H9 (cell line): Measurements from ENCODE around the gene ZBTB49. TPM values are rescaled to one million over a fixed set of nuclear protein-coding genes. Genes with fewer than 3 reads are reported as not detected.

Source experiments
- DNase-seq: peaks from one replicate; pipeline ENCODE4 v3.0.0-alpha.2; 2017
- H2AFZ ChIP-seq: one replicate; pipeline ENCODE4 v1.6.1; 2013; ENCODE audit warnings: mild to moderate bottlenecking, low read length, control low read depth, moderate library complexity
- H2AK5ac ChIP-seq: 2 replicates; pipeline ENCODE4 v1.6.1; 2013; ENCODE audit warnings: low read length, control low read depth, mixed read lengths; ENCODE audit not compliant: insufficient read length
- H2BK120ac ChIP-seq: one replicate; pipeline ENCODE4 v1.6.1; 2013; ENCODE audit warnings: low read depth, mild to moderate bottlenecking, low read length, control low read depth, inconsistent platforms; ENCODE audit not compliant: poor library complexity, severe bottlenecking
- H2BK12ac ChIP-seq: 2 replicates; pipeline ENCODE4 v1.6.1; 2013; ENCODE audit warnings: low read length, control low read depth, mixed read lengths, low read depth; ENCODE audit not compliant: insufficient read length
- H2BK15ac ChIP-seq: 2 replicates; pipeline ENCODE4 v1.6.1; 2013; ENCODE audit warnings: low read depth, low read length, control low read depth
- H2BK20ac ChIP-seq: one replicate; pipeline ENCODE4 v1.6.1; 2013; ENCODE audit warnings: low read depth, mild to moderate bottlenecking, low read length, control low read depth, inconsistent platforms; ENCODE audit not compliant: poor library complexity, severe bottlenecking
- H2BK5ac ChIP-seq: 2 replicates; pipeline ENCODE4 v1.6.1; 2013; ENCODE audit warnings: low read length, control low read depth, mixed read lengths; ENCODE audit not compliant: insufficient read length
- H3K14ac ChIP-seq: 2 replicates; pipeline ENCODE4 v1.6.1; 2013; ENCODE audit warnings: low read length, control low read depth; ENCODE audit not compliant: insufficient read depth
- H3K18ac ChIP-seq: 2 replicates; pipeline ENCODE4 v1.6.1; 2013; ENCODE audit warnings: low read depth, mild to moderate bottlenecking, mixed read lengths, low read length, control low read depth; ENCODE audit not compliant: insufficient read length
- H3K23ac ChIP-seq: 2 replicates; pipeline ENCODE4 v1.6.1; 2013; ENCODE audit warnings: low read length, control low read depth, mixed read lengths, low read depth; ENCODE audit not compliant: insufficient read length
- H3K23me2 ChIP-seq: 2 replicates; pipeline ENCODE4 v1.6.1; 2013; ENCODE audit warnings: low read depth, mild to moderate bottlenecking, mixed read lengths, low read length, control low read depth; ENCODE audit not compliant: insufficient read length, poor library complexity, severe bottlenecking
- H3K27ac ChIP-seq: 2 replicates; pipeline ENCODE4 v1.5.1; 2013; ENCODE audit warnings: low read length, control low read depth, mixed read lengths, low read depth; ENCODE audit not compliant: insufficient read length
- H3K27me3 ChIP-seq: 2 replicates; pipeline ENCODE4 v1.6.1; 2013; ENCODE audit warnings: low read length, control low read depth, inconsistent platforms; ENCODE audit not compliant: insufficient read depth
- H3K4ac ChIP-seq: 2 replicates; pipeline ENCODE4 v1.6.1; 2013; ENCODE audit warnings: low read depth, mild to moderate bottlenecking, control low read depth, inconsistent platforms, low read length, moderate library complexity
- H3K4me1 ChIP-seq: 2 replicates; pipeline ENCODE4 v1.6.1; 2013; ENCODE audit warnings: low read length, control low read depth, inconsistent platforms; ENCODE audit not compliant: insufficient read depth
- H3K4me2 ChIP-seq: 2 replicates; pipeline ENCODE4 v1.6.1; 2013; ENCODE audit warnings: low read length, control low read depth, mixed read lengths; ENCODE audit not compliant: insufficient read length, insufficient read depth
- H3K56ac ChIP-seq: 2 replicates; pipeline ENCODE4 v1.6.1; 2013; ENCODE audit warnings: low read depth, mild to moderate bottlenecking, mixed read lengths, low read length, control low read depth; ENCODE audit not compliant: insufficient read length
- H3K79me1 ChIP-seq: 2 replicates; pipeline ENCODE4 v1.6.1; 2013; ENCODE audit warnings: low read depth, mild to moderate bottlenecking, moderate library complexity, low read length, control low read depth, inconsistent platforms; ENCODE audit not compliant: insufficient read depth, poor library complexity, severe bottlenecking
- H3K79me2 ChIP-seq: 2 replicates; pipeline ENCODE4 v1.6.1; 2013; ENCODE audit warnings: low read length, control low read depth, inconsistent platforms; ENCODE audit not compliant: insufficient read depth
- H3K9ac ChIP-seq: 2 replicates; pipeline ENCODE4 v1.6.1; 2013; ENCODE audit warnings: low read length, control low read depth, mixed read lengths; ENCODE audit not compliant: insufficient read length; ENCODE audit errors: extremely low read depth
- H3K9me3 ChIP-seq: one replicate; pipeline ENCODE4 v1.6.1; 2013; ENCODE audit warnings: low read depth, low read length, inconsistent platforms; ENCODE audit not compliant: control insufficient read depth
- H3T11ph ChIP-seq: one replicate; pipeline ENCODE4 v1.6.1; 2013; ENCODE audit warnings: mild to moderate bottlenecking, low read length, control low read depth, inconsistent platforms
- H4K20me1 ChIP-seq: one replicate; pipeline ENCODE4 v1.6.1; 2013; ENCODE audit not compliant: control insufficient read depth, insufficient read length, insufficient read depth
- H4K5ac ChIP-seq: 2 replicates; pipeline ENCODE4 v1.6.1; 2013; ENCODE audit warnings: low read depth, mild to moderate bottlenecking, mixed read lengths, low read length, control low read depth; ENCODE audit not compliant: insufficient read length
- H4K8ac ChIP-seq: replicated peaks from 2 replicates; pipeline ENCODE4 v1.6.1; 2013; ENCODE audit warnings: low read length, control low read depth, mixed read lengths, low read depth; ENCODE audit not compliant: insufficient read length
- H4K91ac ChIP-seq: 2 replicates; pipeline ENCODE4 v1.6.1; 2013; ENCODE audit warnings: low read depth, mild to moderate bottlenecking, moderate library complexity, mixed read lengths, low read length, control low read depth; ENCODE audit not compliant: insufficient read length
- H3K27ac Mint-ChIP-seq, 3 experiments: 2 replicates in 2 of 3; 3 replicates in 1 of 3; pipeline ENCODE4 v1.8.0; 2020 to 2021; ENCODE audit warnings: mixed read lengths in 3 of 3, mild to moderate bottlenecking in 1 of 3, moderate library complexity in 1 of 3
- H3K27me3 Mint-ChIP-seq: 2 replicates; pipeline ENCODE4 v1.8.0; 2021; ENCODE audit warnings: low read depth, mild to moderate bottlenecking, moderate library complexity, mixed read lengths
- H3K36me3 Mint-ChIP-seq, 3 experiments: 2 replicates in 2 of 3; 3 replicates in 1 of 3; pipeline ENCODE4 v1.8.0; 2020 to 2021; ENCODE audit warnings: low read depth in 3 of 3, mixed read lengths in 3 of 3; ENCODE audit not compliant: insufficient read depth in 1 of 3
- H3K4me1 Mint-ChIP-seq, 2 experiments: 2 replicates each; pipeline ENCODE4 v1.8.0; 2020; ENCODE audit warnings: mixed read lengths in 2 of 2
- H3K4me3 Mint-ChIP-seq, 2 experiments: 2 replicates in 1 of 2; 3 replicates in 1 of 2; pipeline ENCODE4 v1.8.0; 2020 to 2021; ENCODE audit warnings: mild to moderate bottlenecking in 2 of 2, mixed read lengths in 2 of 2, moderate library complexity in 1 of 2
- H3K9me3 Mint-ChIP-seq, 2 experiments: 2 replicates in 1 of 2; 3 replicates in 1 of 2; pipeline ENCODE4 v1.8.0; 2020; ENCODE audit warnings: mild to moderate bottlenecking in 2 of 2, mixed read lengths in 2 of 2, moderate library complexity in 1 of 2
- CTCF ChIP-seq: fragments of 200-600 bp; sonication (generic); conservative IDR thresholded peaks from 3 replicates; pipeline ENCODE4 v1.8.0; 2021; ENCODE audit warnings: antibody characterized with exemption, mild to moderate bottlenecking
- WGBS: extraction: QIAGEN DNeasy Blood & Tissue Kit; methylation state at CpG from one replicate; pipeline ENCODE4 v1.1.7; 2013; ENCODE audit warnings: missing lambda C conversion rate, low lambda C conversion rate, mixed read lengths; ENCODE audit not compliant: insufficient read length; ENCODE audit errors: extremely low coverage; 5-methylcytosine and 5-hydroxymethylcytosine counted together
- total RNA-seq: library from RNA; stranded (reverse); gene quantifications from 2 replicates; pipeline ENCODE4 v1.2.1, GENCODE V29; 2021

ZBTB49 gene
- total RNA-seq, 1 experiment from 2014 or later = 8.7 TPM

GRCh38 chr4:4302416-4302815, 12.4 kb downstream of the ZBTB49 start:
- Mint-ChIP-seq H3K27me3 (no peaks in the 10 kb centered on the region), H3K36me3 (peaks cover 7 to 20% (median 19%) of the 10 kb centered on the region in 3 experiments; a peak in 6 of 7 replicates), H3K27ac (no peak overlapping the region), H3K4me1 (no peaks in the 10 kb centered on the region), H3K9me3 (no peaks in the 10 kb centered on the region), H3K4me3 (no peak overlapping the region)
- Histone ChIP-seq H4K8ac (no peak overlapping the region), H3K23me2 (no peaks in the 10 kb centered on the region), H3K14ac (no peak overlapping the region; the same call in 1 of the 2 replicates), H3K27me3 (no peaks in the 10 kb centered on the region), H3K4me2 (no peak overlapping the region), H4K20me1 (no peaks in the 10 kb centered on the region), H4K5ac (no peak overlapping the region), H3K27ac (no peak overlapping the region), H4K91ac (no peak overlapping the region), H3K9ac (no peak overlapping the region), H2BK5ac (no peak overlapping the region), H2AK5ac (no peak overlapping the region), H2AFZ (no peak overlapping the region), H3K23ac (no peak overlapping the region), H3K4me1 (no peaks in the 10 kb centered on the region), H2BK120ac (no peak overlapping the region), H3T11ph (no peak overlapping the region), H3K79me1 (no peaks in the 10 kb centered on the region), H3K18ac (no peak overlapping the region), H2BK12ac (no peak overlapping the region), H3K9me3 (no peaks in the 10 kb centered on the region), H3K4ac (no peak overlapping the region), H3K56ac (no peak overlapping the region), H3K79me2 (no peaks in the 10 kb centered on the region), H2BK20ac (no peak overlapping the region), H2BK15ac (no peak overlapping the region)
- peak; percentile 15 for DNase-seq
- TF ChIP-seq CTCF = no peak
- WGBS = no CpG with 5 or more reads among the region's 6 CpGs
